Neural cell (in vitro differentiated cells): ENCODE measurements around the gene CCDC181.

Source experiments
- EZH2 ChIP-seq: fragments of 200-600, 300-800 bp; shearing (Covaris generic), sonication (generic); IDR thresholded peaks from 2 replicates; pipeline ENCODE4 v1.6.1; 2014; ENCODE audit warnings: antibody characterized with exemption, low read length, borderline replicate concordance, mild to moderate bottlenecking; ENCODE audit not compliant: insufficient read depth, poor library complexity, severe bottlenecking
- POLR2AphosphoS5 ChIP-seq: IDR thresholded peaks from 2 replicates; pipeline ENCODE4 v1.6.1; 2012
- TF ChIP-seq, protein P1 (sequence below): fragments of 450-650 bp; IDR thresholded peaks from 2 replicates; pipeline ENCODE4 v1.5.1; 2014; ENCODE audit warnings: antibody characterized with exemption, mild to moderate bottlenecking, moderate library complexity; ENCODE audit not compliant: poor library complexity, severe bottlenecking

DNA sequence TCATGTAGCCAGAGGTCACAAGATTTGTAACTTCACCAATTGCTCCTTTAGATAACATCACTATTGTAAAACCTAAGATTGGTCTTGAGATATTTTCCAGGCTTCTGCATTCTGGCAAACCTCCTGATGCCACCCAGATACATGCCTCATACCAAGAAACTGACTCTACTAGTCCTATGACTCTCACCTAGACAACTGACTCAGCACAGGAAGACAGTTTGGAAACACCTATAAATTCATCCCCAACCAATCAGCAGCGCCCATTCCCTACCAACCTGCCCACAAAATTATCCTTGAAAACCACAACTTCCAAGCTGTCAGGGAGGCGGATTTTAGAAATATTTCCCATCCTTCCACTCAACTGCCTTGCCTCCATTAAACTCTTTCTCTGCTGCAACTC lies 62.3 kb downstream of the CCDC181 start:
- TF ChIP-seq, protein P1, sequence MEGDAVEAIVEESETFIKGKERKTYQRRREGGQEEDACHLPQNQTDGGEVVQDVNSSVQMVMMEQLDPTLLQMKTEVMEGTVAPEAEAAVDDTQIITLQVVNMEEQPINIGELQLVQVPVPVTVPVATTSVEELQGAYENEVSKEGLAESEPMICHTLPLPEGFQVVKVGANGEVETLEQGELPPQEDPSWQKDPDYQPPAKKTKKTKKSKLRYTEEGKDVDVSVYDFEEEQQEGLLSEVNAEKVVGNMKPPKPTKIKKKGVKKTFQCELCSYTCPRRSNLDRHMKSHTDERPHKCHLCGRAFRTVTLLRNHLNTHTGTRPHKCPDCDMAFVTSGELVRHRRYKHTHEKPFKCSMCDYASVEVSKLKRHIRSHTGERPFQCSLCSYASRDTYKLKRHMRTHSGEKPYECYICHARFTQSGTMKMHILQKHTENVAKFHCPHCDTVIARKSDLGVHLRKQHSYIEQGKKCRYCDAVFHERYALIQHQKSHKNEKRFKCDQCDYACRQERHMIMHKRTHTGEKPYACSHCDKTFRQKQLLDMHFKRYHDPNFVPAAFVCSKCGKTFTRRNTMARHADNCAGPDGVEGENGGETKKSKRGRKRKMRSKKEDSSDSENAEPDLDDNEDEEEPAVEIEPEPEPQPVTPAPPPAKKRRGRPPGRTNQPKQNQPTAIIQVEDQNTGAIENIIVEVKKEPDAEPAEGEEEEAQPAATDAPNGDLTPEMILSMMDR = no peak
- TF ChIP-seq POLR2AphosphoS5 (no peak), EZH2 (no peak)
